Measurements from ENCODE around the gene RUFY4. TPM values are rescaled to one million over a fixed set of nuclear protein-coding genes. Genes with fewer than 3 reads are reported as not detected.

The RUFY4 gene
- total and polyA plus RNA-seq, 2 donors (not counting 1 experiment from before 2014, with no cell fraction given), result not detected

DNA sequence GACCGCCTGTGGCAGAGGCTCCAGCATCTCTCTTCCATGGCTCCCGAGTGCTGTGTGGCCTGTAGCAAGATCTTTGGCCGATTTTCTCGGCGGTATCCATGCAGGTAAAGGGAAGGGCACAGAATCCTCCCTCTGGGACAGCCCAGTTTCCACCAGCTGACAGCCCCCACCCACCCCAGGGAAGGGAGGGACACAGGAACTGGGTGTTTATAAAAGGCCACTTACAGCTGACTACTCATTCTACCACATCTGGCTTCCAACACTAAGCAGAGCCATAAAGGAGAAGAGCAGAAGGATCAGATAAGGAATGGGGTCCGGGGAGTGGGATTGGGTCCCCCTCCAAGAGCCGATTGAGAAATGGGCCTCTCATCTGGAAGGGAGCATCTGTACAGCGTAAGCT lies 20.2 kb downstream of the RUFY4 start:
- Histone ChIP-seq H3K36me3 (ENCODE audit: control insufficient read depth, insufficient read depth, low read length) (no peaks in the 10 kb centered on the region), H4K20me1 (ENCODE audit: control insufficient read depth, extremely low read depth, insufficient read depth, low read length) (no peaks in the 10 kb centered on the region), H3K4me2 (ENCODE audit: extremely low read depth, insufficient read depth, low read length) (no peak overlapping the region), H3K27me3 (ENCODE audit: control insufficient read depth, insufficient read depth, low read length) (peaks cover 3% of the 10 kb centered on the region), H2AFZ (ENCODE audit: low read length) (no peak overlapping the region), H3K9me3 (ENCODE audit: control insufficient read depth, insufficient read depth, low read depth, low read length) (no peaks in the 10 kb centered on the region), H3K27ac (ENCODE audit: insufficient read depth, low read length) (no peak overlapping the region), H3K4me1 (ENCODE audit: control insufficient read depth, extremely low read depth, insufficient read depth, low read length) (no peaks in the 10 kb centered on the region), H3K4me3 (replicated peaks in 1 of 4; ENCODE audit: control extremely low read depth in 1 of 4, insufficient read depth in 1 of 4, low read depth in 3 of 4, low read length in 4 of 4) (no peak overlapping the region), H3K9ac (ENCODE audit: insufficient read depth, low read length) (no peak overlapping the region), H3K79me2 (ENCODE audit: control insufficient read depth, insufficient read depth, low read length) (no peaks in the 10 kb centered on the region)
- TF ChIP-seq, protein P1, sequence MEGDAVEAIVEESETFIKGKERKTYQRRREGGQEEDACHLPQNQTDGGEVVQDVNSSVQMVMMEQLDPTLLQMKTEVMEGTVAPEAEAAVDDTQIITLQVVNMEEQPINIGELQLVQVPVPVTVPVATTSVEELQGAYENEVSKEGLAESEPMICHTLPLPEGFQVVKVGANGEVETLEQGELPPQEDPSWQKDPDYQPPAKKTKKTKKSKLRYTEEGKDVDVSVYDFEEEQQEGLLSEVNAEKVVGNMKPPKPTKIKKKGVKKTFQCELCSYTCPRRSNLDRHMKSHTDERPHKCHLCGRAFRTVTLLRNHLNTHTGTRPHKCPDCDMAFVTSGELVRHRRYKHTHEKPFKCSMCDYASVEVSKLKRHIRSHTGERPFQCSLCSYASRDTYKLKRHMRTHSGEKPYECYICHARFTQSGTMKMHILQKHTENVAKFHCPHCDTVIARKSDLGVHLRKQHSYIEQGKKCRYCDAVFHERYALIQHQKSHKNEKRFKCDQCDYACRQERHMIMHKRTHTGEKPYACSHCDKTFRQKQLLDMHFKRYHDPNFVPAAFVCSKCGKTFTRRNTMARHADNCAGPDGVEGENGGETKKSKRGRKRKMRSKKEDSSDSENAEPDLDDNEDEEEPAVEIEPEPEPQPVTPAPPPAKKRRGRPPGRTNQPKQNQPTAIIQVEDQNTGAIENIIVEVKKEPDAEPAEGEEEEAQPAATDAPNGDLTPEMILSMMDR (conservative IDR thresholded peaks at IDR 0.05 in 1 of 2, IDR thresholded peaks at IDR 0.05 in 1 of 2; ENCODE audit: low read depth in 1 of 2, low read length in 2 of 2), result no peak
- TF ChIP-seq EZH2 (IDR thresholded peaks at IDR 0.05; ENCODE audit: low read length, missing control alignments), result no peak
- no peak for DNase-seq (ENCODE audit: low read depth in 2 of 2)

- Histone ChIP-seq H3K4me2 (ENCODE audit: extremely low read depth, insufficient read depth, low read length) (no peak overlapping the region), H3K27me3 (ENCODE audit: control insufficient read depth, insufficient read depth, low read length) (peaks cover 2% of the 10 kb centered on the region), H3K27ac (ENCODE audit: insufficient read depth, low read length) (no peak overlapping the region), H3K4me1 (ENCODE audit: control insufficient read depth, extremely low read depth, insufficient read depth, low read length) (no peaks in the 10 kb centered on the region), H3K9ac (ENCODE audit: insufficient read depth, low read length) (no peak overlapping the region), H3K36me3 (ENCODE audit: control insufficient read depth, insufficient read depth, low read length) (no peaks in the 10 kb centered on the region), H2AFZ (ENCODE audit: low read length) (no peak overlapping the region), H3K79me2 (ENCODE audit: control insufficient read depth, insufficient read depth, low read length) (no peaks in the 10 kb centered on the region), H3K4me3 (replicated peaks in 1 of 4; ENCODE audit: control extremely low read depth in 1 of 4, insufficient read depth in 1 of 4, low read depth in 3 of 4, low read length in 4 of 4) (no peak overlapping the region), H4K20me1 (ENCODE audit: control insufficient read depth, extremely low read depth, insufficient read depth, low read length) (no peaks in the 10 kb centered on the region), H3K9me3 (ENCODE audit: control insufficient read depth, insufficient read depth, low read depth, low read length) (no peaks in the 10 kb centered on the region)
- no peak for DNase-seq (ENCODE audit: low read depth in 2 of 2)
- TF ChIP-seq, protein P1 (conservative IDR thresholded peaks at IDR 0.05 in 1 of 2, IDR thresholded peaks at IDR 0.05 in 1 of 2; ENCODE audit: low read depth in 1 of 2, low read length in 2 of 2), result no peak
- TF ChIP-seq EZH2 (IDR thresholded peaks at IDR 0.05; ENCODE audit: low read length, missing control alignments), result no peak
Observed at GRCh38 chr2:218091746-218092145, 22.7 kb downstream of the RUFY4 start.

GRCh38 chr2:218093879-218094278 lies 24.8 kb downstream of the RUFY4 start:
- Histone ChIP-seq H3K36me3 (ENCODE audit: control insufficient read depth, insufficient read depth, low read length) (no peaks in the 10 kb centered on the region), H3K9me3 (ENCODE audit: control insufficient read depth, insufficient read depth, low read depth, low read length) (no peaks in the 10 kb centered on the region), H3K27me3 (ENCODE audit: control insufficient read depth, insufficient read depth, low read length) (peaks cover 2% of the 10 kb centered on the region), H3K27ac (ENCODE audit: insufficient read depth, low read length) (no peak overlapping the region), H3K4me1 (ENCODE audit: control insufficient read depth, extremely low read depth, insufficient read depth, low read length) (no peaks in the 10 kb centered on the region), H4K20me1 (ENCODE audit: control insufficient read depth, extremely low read depth, insufficient read depth, low read length) (no peaks in the 10 kb centered on the region), H2AFZ (ENCODE audit: low read length) (no peak overlapping the region), H3K4me2 (ENCODE audit: extremely low read depth, insufficient read depth, low read length) (no peak overlapping the region), H3K4me3 (replicated peaks in 1 of 4; ENCODE audit: control extremely low read depth in 1 of 4, insufficient read depth in 1 of 4, low read depth in 3 of 4, low read length in 4 of 4) (no peak overlapping the region), H3K9ac (ENCODE audit: insufficient read depth, low read length) (no peak overlapping the region), H3K79me2 (ENCODE audit: control insufficient read depth, insufficient read depth, low read length) (no peaks in the 10 kb centered on the region)
- TF ChIP-seq EZH2 (IDR thresholded peaks at IDR 0.05; ENCODE audit: low read length, missing control alignments), result no peak
- TF ChIP-seq, protein P1 (conservative IDR thresholded peaks at IDR 0.05 in 1 of 2, IDR thresholded peaks at IDR 0.05 in 1 of 2; ENCODE audit: low read depth in 1 of 2, low read length in 2 of 2), result no peak
- no peak for DNase-seq (ENCODE audit: low read depth in 2 of 2)
